Gastrocnemius medialis (tissue), 4 donors: Measurements from ENCODE around the gene STRA6.

Source experiments
- CTCF ChIP-seq, 5 experiments: fragments of 450-650 bp in 3 of 5; fragments of 200-600 bp in 2 of 5; sonication (generic) in 2 of 5; IDR thresholded peaks in 4 of 5; conservative IDR thresholded peaks in 1 of 5; 1 replicate in 4 of 5; 2 replicates in 1 of 5; pipeline ENCODE4 v1.5.1; 2016 to 2019; ENCODE audit warnings: antibody characterized with exemption in 5 of 5, mild to moderate bottlenecking in 3 of 5, moderate library complexity in 3 of 5
- POLR2A ChIP-seq, 2 donors: fragments of 450-650 bp; IDR thresholded peaks; one replicate each; pipeline ENCODE4 v1.6.1; 2017; ENCODE audit warnings: antibody characterized with exemption in 2 of 2, mild to moderate bottlenecking in 2 of 2, moderate library complexity in 2 of 2

- TF ChIP-seq CTCF (IDR thresholded peaks at IDR 0.05 in 4 of 5, conservative IDR thresholded peaks at IDR 0.05 in 1 of 5): no peak
- no peak for TF ChIP-seq POLR2A (IDR thresholded peaks at IDR 0.05)
Measured at GRCh38 chr15:74233373-74233772, 30.8 kb upstream of the STRA6 start.
